Left lung (tissue), 10 donors: Measurements from ENCODE around the gene PTPRR. TPM values are rescaled to one million over a fixed set of nuclear protein-coding genes. Genes with fewer than 3 reads are reported as not detected.

Source experiments
- ATAC-seq: fragments of 200-7000 bp; cut with Tn5 transposase; one replicate; pipeline ENCODE4 v1.9.1; 2020; ENCODE audit warnings: moderate library complexity
- DNase-seq, 4 donors: peaks; one replicate each; pipeline ENCODE4 v3.0.0-alpha.2; 2013 to 2020
- H3K27ac ChIP-seq, 2 donors: fragments of 200-600 bp; sonication (generic) in 1 of 2; one replicate each; pipeline versions ENCODE4 v1.5.0 to v1.8.0; 2020 to 2021
- H3K27me3 ChIP-seq, 2 donors: fragments of 200-600 bp; sonication (generic) in 1 of 2; one replicate each; pipeline versions ENCODE4 v1.5.0 to v1.8.0; 2020 to 2021
- H3K36me3 ChIP-seq, 2 donors: fragments of 200-600 bp; sonication (generic) in 1 of 2; one replicate each; pipeline versions ENCODE4 v1.5.0 to v1.8.0; 2020 to 2021
- H3K4me1 ChIP-seq, 2 donors: fragments of 200-600 bp; one replicate each; pipeline ENCODE4 v1.8.0; 2021
- H3K4me3 ChIP-seq, 2 donors: fragments of 200-600 bp; sonication (generic) in 1 of 2; one replicate each; pipeline versions ENCODE4 v1.5.0 to v1.8.0; 2020 to 2021; ENCODE audit warnings: mild to moderate bottlenecking in 1 of 2
- H3K9me3 ChIP-seq, 2 donors: fragments of 200-600 bp; sonication (generic) in 1 of 2; one replicate each; pipeline versions ENCODE4 v1.5.0 to v1.8.0; 2020 to 2021
- intact Hi-C, 2 donors: fragments of 100-400 bp; cut with DNase I; formaldehyde crosslinking; loops; one replicate each; pipeline versions ENCODE4 v1.11.2 to v1.14.2; 2022
- polyA plus RNA-seq, 6 donors: library from polyadenylated mRNA; unstranded; fragments of 120-200 nt; gene quantifications; one replicate each; pipeline ENCODE4 v1.2.1, GENCODE V29; 2013; ENCODE audit not compliant: insufficient read length in 6 of 6
- total RNA-seq, 2 donors: library from RNA; stranded (reverse); fragmentation: NEBNext Ultra II Directional; extraction: Animal tissue kit (Norgen Biotek cat#: 25700); gene quantifications; one replicate each; pipeline ENCODE4 v1.2.1, GENCODE V29; 2021
- TF ChIP-seq, protein P1 (sequence below), 2 donors: fragments of 200-600 bp; sonication (generic) in 1 of 2; IDR thresholded peaks; one replicate each; pipeline versions ENCODE4 v1.5.0 to v1.8.0; 2021; ENCODE audit warnings: antibody characterized with exemption in 2 of 2
- donor health status: DM: no; HTN: yes; CAD: no.
- donor health status: DM: no; HTN: no; CAD: no.

Gene PTPRR
- total and polyA plus RNA-seq, 8 donors: 0.10 to 1.4 (median 0.20) TPM

DNA sequence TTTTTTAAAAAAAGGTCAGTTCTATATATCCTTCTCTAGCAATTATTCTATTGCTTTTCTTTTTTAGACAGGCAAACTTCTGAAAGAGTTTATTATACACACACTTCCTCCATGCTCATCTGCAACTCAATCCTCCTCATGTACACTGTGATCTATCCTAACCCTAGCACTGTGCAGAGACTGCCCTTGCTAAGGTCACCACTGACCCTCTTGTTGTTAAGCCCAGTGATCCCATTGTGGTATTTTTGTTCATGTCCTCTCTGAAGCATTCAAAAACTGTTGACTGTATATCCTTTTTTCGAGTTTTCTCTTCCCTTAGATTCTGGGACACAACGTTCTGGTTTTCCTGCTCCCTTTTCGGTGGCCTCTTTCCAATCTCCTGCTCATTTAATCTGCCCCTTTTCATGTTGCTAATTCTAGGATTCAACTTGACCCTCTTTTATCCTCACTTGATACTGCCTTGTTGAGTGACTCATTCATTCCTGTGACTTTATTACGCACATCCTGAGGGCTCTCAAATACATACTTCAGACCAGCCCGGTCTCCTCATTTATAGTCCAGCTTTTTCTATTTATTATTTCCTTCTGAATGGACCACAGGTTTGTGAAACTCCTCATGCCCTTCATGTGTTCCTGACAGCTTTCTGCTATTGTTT, 229.4 kb downstream of the PTPRR start:
- Histone ChIP-seq H3K27ac (peak overlapping the region; percentile 51 to 71), H3K9me3 (no peaks in the 10 kb centered on the region), H3K4me3 (no peak overlapping the region), H3K4me1 (peaks cover 0 to 5% of the 10 kb centered on the region in 2 donors), H3K27me3 (no peaks in the 10 kb centered on the region), H3K36me3 (no peaks in the 10 kb centered on the region)
- intact Hi-C loops: no loop called here
- TF ChIP-seq, protein P1, sequence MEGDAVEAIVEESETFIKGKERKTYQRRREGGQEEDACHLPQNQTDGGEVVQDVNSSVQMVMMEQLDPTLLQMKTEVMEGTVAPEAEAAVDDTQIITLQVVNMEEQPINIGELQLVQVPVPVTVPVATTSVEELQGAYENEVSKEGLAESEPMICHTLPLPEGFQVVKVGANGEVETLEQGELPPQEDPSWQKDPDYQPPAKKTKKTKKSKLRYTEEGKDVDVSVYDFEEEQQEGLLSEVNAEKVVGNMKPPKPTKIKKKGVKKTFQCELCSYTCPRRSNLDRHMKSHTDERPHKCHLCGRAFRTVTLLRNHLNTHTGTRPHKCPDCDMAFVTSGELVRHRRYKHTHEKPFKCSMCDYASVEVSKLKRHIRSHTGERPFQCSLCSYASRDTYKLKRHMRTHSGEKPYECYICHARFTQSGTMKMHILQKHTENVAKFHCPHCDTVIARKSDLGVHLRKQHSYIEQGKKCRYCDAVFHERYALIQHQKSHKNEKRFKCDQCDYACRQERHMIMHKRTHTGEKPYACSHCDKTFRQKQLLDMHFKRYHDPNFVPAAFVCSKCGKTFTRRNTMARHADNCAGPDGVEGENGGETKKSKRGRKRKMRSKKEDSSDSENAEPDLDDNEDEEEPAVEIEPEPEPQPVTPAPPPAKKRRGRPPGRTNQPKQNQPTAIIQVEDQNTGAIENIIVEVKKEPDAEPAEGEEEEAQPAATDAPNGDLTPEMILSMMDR (IDR thresholded peaks at IDR 0.05): no peak
- DNase-seq (no peak), ATAC-seq (peak; percentile 89)

DNA sequence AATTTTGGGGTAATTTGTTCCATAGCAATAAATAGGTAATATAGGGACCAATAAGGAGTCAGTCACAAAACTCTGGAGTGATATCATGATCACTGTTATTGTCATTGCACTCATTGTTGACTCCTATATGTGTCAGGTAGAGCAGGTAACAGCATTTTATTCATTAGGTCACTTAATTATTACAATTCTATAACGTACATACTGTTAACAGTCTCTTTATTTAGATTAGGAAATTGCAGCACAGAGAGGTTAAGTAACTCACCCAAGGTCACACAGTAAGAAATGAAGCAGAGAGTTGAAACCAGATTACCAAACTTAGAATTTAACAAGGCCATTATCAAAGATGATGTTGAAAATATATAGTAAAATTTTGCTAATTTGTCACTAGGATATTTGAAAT, 233.6 kb downstream of the PTPRR start:
- no peaks in the 10 kb centered on the region for H3K9me3 ChIP-seq
- peaks cover 0 to 5% of the 10 kb centered on the region in 2 donors for H3K4me1 ChIP-seq
- H3K27me3 ChIP-seq: no peaks in the 10 kb centered on the region
- H3K4me3 ChIP-seq: no peak overlapping the region
- H3K27ac ChIP-seq: no peak overlapping the region
- intact Hi-C loops: no loop called here
- DNase-seq (no peak), ATAC-seq (no peak)
- TF ChIP-seq, protein P1 (IDR thresholded peaks at IDR 0.05): no peak
- no peaks in the 10 kb centered on the region for H3K36me3 ChIP-seq

- intact Hi-C loops: no loop called here
- TF ChIP-seq, protein P1 (IDR thresholded peaks at IDR 0.05): no peak
- no peak overlapping the region for H3K4me3 ChIP-seq
- peaks cover 0 to 5% of the 10 kb centered on the region in 2 donors for H3K4me1 ChIP-seq
- H3K27ac ChIP-seq: no peak overlapping the region
- no peak for DNase-seq
- no peaks in the 10 kb centered on the region for H3K9me3 ChIP-seq
- H3K36me3 ChIP-seq: no peaks in the 10 kb centered on the region
- no peaks in the 10 kb centered on the region for H3K27me3 ChIP-seq
- no peak for ATAC-seq
These were observed 234.2 kb downstream of the PTPRR start for GRCh38 chr12:70686299-70686698.

- Histone ChIP-seq H3K9me3 (no peaks in the 10 kb centered on the region), H3K27ac (no peak overlapping the region), H3K4me3 (no peak overlapping the region), H3K36me3 (no peaks in the 10 kb centered on the region), H3K27me3 (no peaks in the 10 kb centered on the region), H3K4me1 (no peaks in the 10 kb centered on the region)
- ATAC-seq (no peak), DNase-seq (no peak)
- intact Hi-C loops: no loop called here
- TF ChIP-seq, protein P1 (IDR thresholded peaks at IDR 0.05): no peak
These were observed 236.6 kb downstream of the PTPRR start for GRCh38 chr12:70683976-70684375.

GRCh38 chr12:70671698-70672097, 248.8 kb downstream of the PTPRR start:
- H3K9me3 ChIP-seq: peaks cover 0 to 4% of the 10 kb centered on the region in 2 donors
- no peak overlapping the region for H3K27ac ChIP-seq
- no peak for ATAC-seq
- H3K4me3 ChIP-seq: no peak overlapping the region
- no peaks in the 10 kb centered on the region for H3K4me1 ChIP-seq
- intact Hi-C loops: no loop called here
- H3K27me3 ChIP-seq: no peaks in the 10 kb centered on the region
- TF ChIP-seq, protein P1 (IDR thresholded peaks at IDR 0.05): no peak
- DNase-seq: peak in 1 of 4 donors; percentile 55
- no peaks in the 10 kb centered on the region for H3K36me3 ChIP-seq
